K562 (cell line): Measurements from ENCODE around the gene CLDND2. TPM values are rescaled to one million over a fixed set of nuclear protein-coding genes. Genes with fewer than 3 reads are reported as not detected.
A peak's percentile ranks its signal among the peaks of the same experiment; 100 is the strongest.

Experiments used
- CBFB ChIP-seq: sonication (generic); formaldehyde crosslinking; IDR thresholded peaks from 2 replicates; pipeline ENCODE4 v1.4.0; 2020; ENCODE audit warnings: mild to moderate bottlenecking, missing genetic modification reagents
- CHAMP1 ChIP-seq: fragments of 450-650 bp; IDR thresholded peaks from 2 replicates; pipeline ENCODE4 v1.6.1; 2016; ENCODE audit warnings: mild to moderate bottlenecking
- CREB5 ChIP-seq: fragments of 250-450 bp; sonication (Bioruptor Pico); IDR thresholded peaks from 2 replicates; pipeline ENCODE4 v1.5.0; 2020; ENCODE audit warnings: mild to moderate bottlenecking
- ELF4 ChIP-seq: fragments of 450-650 bp; formaldehyde crosslinking; IDR thresholded peaks from 2 replicates; pipeline ENCODE4 v1.4.0; 2022; ENCODE audit warnings: missing genetic modification characterization
- FOXA3 ChIP-seq, 2 experiments: fragments of 450-650 bp in 1 of 2; sonication (generic) in 1 of 2; formaldehyde crosslinking; IDR thresholded peaks in 1 of 2; conservative IDR thresholded peaks in 1 of 2; 2 replicates each; pipeline versions ENCODE4 v1.4.0 to v1.8.0; 2020 to 2022; ENCODE audit warnings: mild to moderate bottlenecking in 2 of 2, missing genetic modification reagents in 1 of 2
- FOXO4 ChIP-seq: fragments of 450-650 bp; formaldehyde crosslinking; IDR thresholded peaks from 2 replicates; pipeline ENCODE4 v1.4.0; 2020; ENCODE audit warnings: mild to moderate bottlenecking, moderate library complexity
- HBP1 ChIP-seq: fragments of 450-650 bp; formaldehyde crosslinking; IDR thresholded peaks from 2 replicates; pipeline ENCODE4 v1.4.0; 2022; ENCODE audit warnings: missing genetic modification characterization
- HNRNPLL ChIP-seq: fragments of 200-400 bp; formaldehyde crosslinking; IDR thresholded peaks from 2 replicates; pipeline ENCODE4 v1.6.1; 2017; ENCODE audit warnings: low read length, low read depth, mild to moderate bottlenecking; ENCODE audit not compliant: poor library complexity, severe bottlenecking
- SMARCA5 ChIP-seq: fragments of 450-650 bp; IDR thresholded peaks from 2 replicates; pipeline ENCODE4 v1.6.1; 2016
- SMARCC2 ChIP-seq: fragments of 450-650 bp; IDR thresholded peaks from 2 replicates; pipeline ENCODE4 v1.6.1; 2017; ENCODE audit warnings: antibody characterized with exemption, moderate library complexity, mild to moderate bottlenecking, low read depth
- ZBTB11 ChIP-seq, 3 experiments: fragments of 200-800 bp in 1 of 3; fragments of 250-450 bp in 1 of 3; fragments of 450-650 bp in 1 of 3; sonication (Bioruptor Pico) in 1 of 3; sonication (Bioruptor generic) in 1 of 3; formaldehyde crosslinking in 1 of 3; IDR thresholded peaks; 2 replicates each; pipeline versions ENCODE4 v1.6.1 to v1.8.0; 2016 to 2022; ENCODE audit warnings: mild to moderate bottlenecking in 2 of 3, missing genetic modification characterization in 2 of 3, missing compliant biosample characterization in 1 of 3, moderate library complexity in 1 of 3
- ZNF212 ChIP-seq: fragments of 450-650 bp; formaldehyde crosslinking; IDR thresholded peaks from 2 replicates; pipeline ENCODE4 v1.4.0; 2020; ENCODE audit warnings: mild to moderate bottlenecking
- ZNF384 ChIP-seq: IDR thresholded peaks from 2 replicates; pipeline ENCODE4 v1.6.1; 2012; ENCODE audit warnings: low read depth, low read length, improper control_type of control experiment
- ZNF586 ChIP-seq: fragments of 450-650 bp; formaldehyde crosslinking; conservative IDR thresholded peaks from 2 replicates; pipeline ENCODE4 v1.4.0; 2020; ENCODE audit warnings: mild to moderate bottlenecking, moderate library complexity
- ZNF696 ChIP-seq: fragments of 250-450 bp; sonication (Bioruptor Pico); conservative IDR thresholded peaks from 2 replicates; pipeline ENCODE4 v1.4.0; 2020; ENCODE audit warnings: mild to moderate bottlenecking, moderate library complexity
- polyA plus RNA-seq, 8 experiments: library from polyadenylated mRNA; depleted of rRNA in 4 of 8; stranded (reverse) in 5 of 8; unstranded in 3 of 8; fragments of >200 nt; fragmentation: Nextera tagmentation in 2 of 8; fragmentation: Illumina TruSeq in 1 of 8; extraction: Ambion mirVana in 2 of 8; extraction: Trizol in 1 of 8; gene quantifications; 2 replicates each; pipeline versions ENCODE4 v1.2.1 to v1.2.3, GENCODE V29; 2011 to 2014; ENCODE audit warnings: inconsistent platforms in 1 of 8, missing spikeins in 1 of 8
- total RNA-seq, 7 experiments: library from RNA; depleted of rRNA in 6 of 7; stranded (reverse); fragments of >200 nt in 6 of 7; fragmentation: Illumina TruSeq in 2 of 7; extraction: Trizol in 2 of 7; gene quantifications; 2 replicates each; pipeline versions ENCODE4 v1.2.1 to v1.2.3, GENCODE V29; 2011 to 2021; ENCODE audit warnings: low replicate concordance in 1 of 7

CLDND2 gene
- total and polyA plus RNA-seq, 9 of the 15 experiments (the other 6 are each of a cell fraction or from before 2014, with no cell fraction given), result 0.45 to 4.0 (median 1.2) TPM; not detected in 3

GRCh38 chr19:51339313-51339686, 29.5 kb downstream of the CLDND2 start (continued):
- TF ChIP-seq ZNF384 (no peak), HNRNPLL (no peak), FOXA3 (CRISPR knock-in tag; conservative IDR thresholded peaks at IDR 0.05 in 1 of 2, IDR thresholded peaks at IDR 0.05 in 1 of 2) (0 out of 4 replicates have a peak, but pooled peaks of 1 of the 2 experiments have one; percentile 9), FOXO4 (no peak), ZBTB11 (CRISPR knock-in tag; IDR thresholded peaks at IDR 0.05) (no peak), SMARCA5 (peak; percentile 91), ZNF212 (CRISPR knock-in tag) (0 out of 2 replicates have a peak, but pooled peaks have one; percentile 32), CHAMP1 (no peak), ZNF586 (0 out of 2 replicates have a peak, but pooled peaks have one; percentile 51), ZNF696 (CRISPR knock-in tag) (no peak), SMARCC2 (no peak), CBFB (no peak), CREB5 (CRISPR knock-in tag) (no peak), HBP1 (CRISPR knock-in tag) (peak; percentile 91), ELF4 (CRISPR knock-in tag) (peak; percentile 91; the same call in 1 of the 2 replicates)
